NOMO-1 treated with DMSO at 0.1 percent for 48 hours (cell line): Measurements from ENCODE around the gene SLCO3A1.
A peak's percentile ranks its signal among the peaks of the same experiment; 100 is the strongest.

Experiments
- DNase-seq: peaks from one replicate; lab custom pipeline; 2025; ENCODE audit not compliant: unreplicated experiment; lab: John Stamatoyannopoulos, UW

SLCO3A1 gene

DNA sequence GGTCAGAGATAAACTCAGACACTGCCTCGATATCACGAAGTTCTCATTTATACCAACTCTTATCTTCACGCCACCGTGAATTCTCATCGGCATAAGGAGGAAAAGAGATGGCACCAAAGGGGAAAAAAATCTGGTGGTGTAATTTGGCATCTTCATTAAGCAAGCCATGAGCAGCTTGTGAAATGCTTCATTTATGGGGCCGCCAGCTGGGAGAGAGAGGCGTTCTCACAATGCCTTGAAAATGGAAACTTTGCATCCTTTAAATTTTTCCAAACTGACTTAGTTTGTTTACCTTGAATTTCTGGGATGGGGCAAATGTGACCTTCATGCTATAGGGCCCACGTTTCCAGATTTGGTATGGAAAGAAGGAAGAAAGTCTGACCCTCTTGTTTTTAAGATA is 297.7 kb downstream of the SLCO3A1 start:
- no peak for DNase-seq

GRCh38 chr15:92151741-92152140 is 298.2 kb downstream of the SLCO3A1 start:
- DNase-seq = no peak

- DNase-seq = no peak
Measured at GRCh38 chr15:92152983-92153382, 299.5 kb downstream of the SLCO3A1 start.

DNA sequence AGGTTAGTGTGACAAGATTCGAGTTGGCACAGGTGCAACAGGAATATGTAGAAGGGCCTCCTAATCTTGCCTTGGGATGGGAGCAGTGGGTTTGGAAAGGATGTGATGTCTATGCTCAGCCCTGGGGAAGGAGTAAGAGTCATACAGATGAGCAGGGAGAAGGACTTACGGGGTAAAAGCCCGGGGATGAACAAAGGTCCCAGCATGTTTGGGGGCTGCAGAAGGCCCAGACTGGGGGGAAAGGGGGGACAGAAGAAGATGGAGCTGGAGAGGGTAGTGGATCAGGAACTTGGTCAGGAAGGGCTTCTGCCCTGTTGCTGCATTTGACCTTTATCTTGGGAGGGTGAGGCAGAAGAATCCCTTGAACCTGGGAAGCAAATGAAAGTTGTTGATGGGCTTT is 300.1 kb downstream of the SLCO3A1 start:
- DNase-seq = no peak

DNA sequence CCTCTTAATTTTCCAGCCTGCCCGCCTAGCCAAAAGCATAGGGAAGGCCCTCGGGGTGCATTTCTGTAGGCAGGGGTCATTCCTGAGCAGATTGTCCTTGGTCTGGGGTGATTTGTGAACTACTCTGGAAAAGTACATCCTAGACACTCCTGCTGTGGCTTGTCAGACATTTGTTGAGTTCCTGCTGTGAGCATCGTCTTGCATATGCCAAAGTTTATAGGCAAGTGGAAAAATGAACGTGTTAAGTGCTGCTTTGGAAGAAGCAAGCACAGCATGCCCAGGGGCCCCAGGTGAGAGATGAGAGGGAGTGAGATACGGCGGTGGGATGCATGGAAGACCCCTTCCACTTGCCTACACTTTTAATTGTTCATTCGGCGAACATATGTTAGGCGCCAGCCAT is 302.4 kb downstream of the SLCO3A1 start:
- DNase-seq = no peak

DNA sequence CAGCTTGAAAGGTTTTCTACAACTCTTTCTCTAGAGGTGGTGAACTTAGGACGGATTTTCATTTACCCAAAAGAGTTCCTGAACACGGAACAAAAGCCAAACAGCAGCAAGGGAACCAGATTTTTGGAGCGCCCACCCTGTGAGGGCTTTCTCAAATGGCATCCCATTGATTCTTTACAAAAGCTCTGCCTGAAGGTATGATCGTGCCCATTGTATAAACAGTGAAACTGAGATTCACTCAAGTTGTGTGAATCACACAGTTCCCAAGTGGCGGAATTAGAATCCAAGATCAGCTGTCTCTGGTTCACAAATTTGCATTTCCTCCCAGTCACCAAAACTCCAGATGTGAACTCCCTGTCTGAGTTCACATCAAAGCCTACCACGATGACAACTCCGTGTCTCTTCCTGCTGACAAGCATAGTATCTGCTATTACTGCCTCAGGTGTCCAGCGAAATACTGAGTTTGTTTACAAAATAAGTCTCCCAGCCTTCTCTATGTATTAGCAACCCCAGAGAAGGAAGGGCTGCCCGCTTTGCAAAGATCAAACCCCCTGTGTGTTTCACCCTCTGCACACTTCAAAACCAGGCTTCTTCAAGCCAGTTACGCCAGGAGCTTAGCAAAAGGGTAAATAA is 304.3 kb downstream of the SLCO3A1 start:
- DNase-seq = no peak

GRCh38 chr15:92158426-92158825 is 304.9 kb downstream of the SLCO3A1 start:
- DNase-seq = no peak

- DNase-seq = no peak
Measured at GRCh38 chr15:92159481-92159880, 306.0 kb downstream of the SLCO3A1 start.

DNA sequence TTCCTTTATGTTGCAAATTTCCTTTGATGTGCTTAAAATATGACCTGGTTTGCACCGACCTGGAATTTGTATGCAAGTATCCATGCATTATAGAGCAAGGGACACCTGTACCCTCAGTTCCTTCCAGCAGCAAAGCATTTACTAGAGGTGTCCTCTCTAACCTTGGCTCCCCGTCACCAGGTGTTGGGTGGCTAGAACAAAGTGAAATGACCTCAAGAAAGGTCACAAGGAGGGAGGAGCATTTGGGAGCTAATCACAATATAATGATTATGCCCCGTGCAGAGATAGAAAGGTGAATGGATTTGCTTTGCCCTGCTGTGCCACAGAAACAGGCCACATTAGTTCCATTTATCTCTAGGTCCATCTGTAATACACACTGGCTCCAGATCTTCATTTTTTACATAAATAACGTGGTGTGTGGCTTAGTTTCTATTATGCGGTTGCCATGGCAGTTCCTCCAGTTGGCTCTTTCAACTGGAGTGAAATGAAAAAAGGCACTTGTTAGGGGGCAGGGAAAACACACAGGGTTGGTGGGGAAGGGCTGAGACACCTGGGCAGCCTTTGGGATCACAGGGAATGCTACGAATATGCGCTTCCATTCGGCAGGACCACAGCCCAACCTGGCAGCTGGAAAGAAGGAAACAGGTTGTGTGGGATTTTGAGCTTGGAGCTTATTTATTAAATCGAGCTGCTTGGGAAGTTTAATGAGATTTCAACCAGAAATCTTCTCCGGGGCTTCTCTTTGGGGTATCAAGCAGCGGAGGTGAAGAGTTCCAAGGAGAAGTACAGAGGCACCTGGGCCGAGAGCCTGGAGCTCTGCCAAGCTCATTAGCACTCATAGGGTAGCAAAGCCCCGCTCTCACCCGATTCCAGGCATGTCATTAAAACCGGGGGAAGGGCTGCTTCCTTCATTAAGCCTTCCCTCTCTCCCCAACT is 306.7 kb downstream of the SLCO3A1 start:
- DNase-seq = no peak

DNA sequence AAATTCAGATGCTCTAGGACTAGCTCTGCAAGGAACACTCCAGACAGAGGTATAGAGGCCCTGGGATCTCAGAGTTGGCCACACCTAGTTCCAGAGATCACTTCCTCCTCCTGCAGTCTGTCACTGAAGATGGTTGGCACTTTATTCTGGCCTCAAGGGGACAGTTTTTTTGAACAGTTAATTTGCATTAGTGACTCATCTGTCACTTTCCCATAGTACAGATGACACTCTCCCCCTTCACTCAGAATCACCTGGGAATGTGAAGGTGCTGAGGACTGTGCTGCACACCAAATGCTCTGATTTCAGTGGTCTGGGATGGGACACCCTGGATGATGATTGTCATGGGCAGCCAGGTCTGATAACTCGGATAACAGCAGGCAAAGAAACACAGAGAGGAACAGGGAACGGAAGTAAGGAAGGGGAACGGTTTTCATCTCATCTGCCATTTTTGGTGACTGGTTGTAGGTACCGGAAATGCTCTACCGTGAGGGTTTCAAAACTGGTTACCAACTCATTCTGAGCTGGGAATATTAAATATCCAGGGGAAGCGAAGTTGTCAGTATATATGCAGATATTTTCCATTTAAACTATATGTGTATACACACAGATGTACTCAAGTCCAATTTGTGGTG is 307.6 kb downstream of the SLCO3A1 start:
- peak; percentile 49 for DNase-seq

DNA sequence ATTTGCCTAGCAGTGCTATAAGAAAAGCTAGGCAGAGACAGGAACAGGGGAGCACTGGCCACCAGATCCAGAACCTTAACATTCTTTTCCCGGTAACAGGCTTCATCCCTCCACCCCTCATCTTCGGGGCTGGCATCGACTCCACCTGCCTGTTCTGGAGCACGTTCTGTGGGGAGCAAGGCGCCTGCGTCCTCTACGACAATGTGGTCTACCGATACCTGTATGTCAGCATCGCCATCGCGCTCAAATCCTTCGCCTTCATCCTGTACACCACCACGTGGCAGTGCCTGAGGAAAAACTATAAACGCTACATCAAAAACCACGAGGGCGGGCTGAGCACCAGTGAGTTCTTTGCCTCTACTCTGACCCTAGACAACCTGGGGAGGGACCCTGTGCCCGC is 309.1 kb downstream of the SLCO3A1 start:
- no peak for DNase-seq

GRCh38 chr15:92163641-92164040 is 310.1 kb downstream of the SLCO3A1 start:
- no peak for DNase-seq

- no peak for DNase-seq
Measured at GRCh38 chr15:92164327-92165000, 311.0 kb downstream of the SLCO3A1 start.

DNA sequence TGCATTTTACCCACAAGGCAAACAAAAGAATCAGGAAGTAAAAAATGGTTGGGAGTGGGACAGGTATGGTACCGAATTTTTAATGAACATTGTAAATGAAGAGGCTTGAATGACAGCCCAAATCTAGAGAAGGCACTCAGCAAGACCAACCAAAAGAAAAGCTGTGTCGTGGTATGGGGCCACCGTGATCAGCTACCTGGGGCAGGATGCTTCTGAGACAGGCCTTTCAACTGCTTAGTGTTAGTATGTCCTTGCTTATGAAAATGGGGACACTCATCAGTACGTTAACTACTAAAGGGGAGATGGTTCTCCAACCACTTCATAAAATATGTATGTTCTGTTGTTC is 311.5 kb downstream of the SLCO3A1 start:
- DNase-seq = no peak

DNA sequence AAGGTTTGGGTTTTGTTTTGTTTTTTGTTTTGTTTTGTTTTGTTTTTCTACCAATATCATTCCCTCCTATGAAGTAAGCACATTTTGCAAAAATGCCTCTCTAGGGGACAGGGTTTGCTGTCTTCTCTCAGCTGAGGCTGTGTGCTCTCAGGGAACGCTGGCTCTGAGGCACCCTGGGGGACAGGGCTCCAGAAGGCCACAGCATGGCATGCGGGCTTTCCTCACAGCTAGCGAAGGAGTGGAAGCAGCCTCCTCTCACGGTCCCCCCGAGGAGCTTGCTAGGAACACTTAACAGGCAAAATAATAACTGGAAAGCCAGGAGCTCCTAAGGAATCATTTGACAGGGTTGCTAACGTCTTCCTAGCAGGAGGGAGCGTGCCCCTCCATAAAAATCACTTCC is 312.5 kb downstream of the SLCO3A1 start:
- no peak for DNase-seq

GRCh38 chr15:92166751-92167405 is 313.4 kb downstream of the SLCO3A1 start:
- DNase-seq = no peak

- DNase-seq = no peak
Measured at GRCh38 chr15:92167451-92167850, 313.9 kb downstream of the SLCO3A1 start.

- no peak for DNase-seq
Measured at GRCh38 chr15:92168066-92168683, 314.7 kb downstream of the SLCO3A1 start.

DNA sequence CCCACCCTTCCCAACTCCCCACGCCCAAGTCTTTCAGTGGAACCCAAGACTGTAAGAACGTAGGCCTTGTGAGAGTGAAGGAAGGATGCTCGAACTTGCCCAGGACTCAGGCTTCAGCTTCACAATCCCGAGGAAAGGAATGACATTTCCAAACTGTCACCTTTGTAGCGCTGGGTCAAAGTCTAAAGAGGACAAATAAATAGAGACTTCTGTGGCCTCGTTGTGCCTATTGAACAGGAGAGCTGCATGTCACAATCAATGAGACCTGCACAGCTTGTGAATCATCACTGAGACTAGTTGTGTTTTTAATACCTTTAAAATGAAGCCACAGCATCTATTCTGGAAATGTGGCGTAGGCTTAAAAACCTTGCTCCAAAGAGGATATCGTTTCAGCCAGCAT is 317.4 kb downstream of the SLCO3A1 start:
- DNase-seq = no peak

DNA sequence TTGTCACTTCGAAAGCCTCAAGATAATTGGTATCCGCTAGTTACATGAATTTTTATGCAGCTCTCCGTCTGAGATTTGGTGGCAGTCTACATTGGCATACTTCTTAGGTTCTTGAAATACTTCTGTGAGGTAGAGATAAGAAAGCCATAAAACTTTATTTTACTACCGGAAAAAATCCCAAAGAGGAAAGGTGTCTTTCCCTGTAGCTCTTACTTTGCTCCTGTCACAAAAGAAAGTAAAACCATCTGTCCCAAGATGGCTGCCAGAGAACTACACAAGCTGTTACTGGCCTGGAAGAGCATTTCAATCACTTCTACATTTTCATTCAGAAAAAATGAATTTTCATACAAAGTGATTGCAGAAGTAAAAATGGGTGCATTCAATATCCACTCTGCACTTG is 325.4 kb downstream of the SLCO3A1 start:
- no peak for DNase-seq

GRCh38 chr15:92184142-92184541 is 330.6 kb downstream of the SLCO3A1 start:
- DNase-seq = no peak
